ENCODE data around the gene WWOX. TPM values are rescaled to one million over a fixed set of nuclear protein-coding genes. Genes with fewer than 3 reads are reported as not detected.

Gene WWOX
- total RNA-seq, 1 donor from 2014 or later: 16.1 TPM

GRCh38 chr16:78362524-78363135 lies 263.2 kb downstream of the WWOX start:
- H3K27me3 Mint-ChIP-seq: no peaks in the 10 kb centered on the region
- no peak overlapping the region for H3K4me3 Mint-ChIP-seq
- no peak overlapping the region for H3K27ac Mint-ChIP-seq

GRCh38 chr16:78363843-78364555 lies 264.5 kb downstream of the WWOX start:
- Mint-ChIP-seq H3K4me3 (no peak overlapping the region), H3K9me3 (no peaks in the 10 kb centered on the region), H3K27ac (no peak overlapping the region), H3K27me3 (no peaks in the 10 kb centered on the region), H3K36me3 (ENCODE audit: low read depth) (no peaks in the 10 kb centered on the region), H3K4me1 (no peaks in the 10 kb centered on the region)
- peak; percentile 31 for DNase-seq
- intact Hi-C loops (cut with micrococcal nuclease): no loop called here

More at GRCh38 chr16:78362524-78363135, 263.2 kb downstream of the WWOX start:
- intact Hi-C loops (cut with micrococcal nuclease): no loop called here
- no peaks in the 10 kb centered on the region for H3K4me1 Mint-ChIP-seq
- peak; percentile 15 for DNase-seq
- H3K36me3 Mint-ChIP-seq (ENCODE audit: low read depth): no peaks in the 10 kb centered on the region
- no peaks in the 10 kb centered on the region for H3K9me3 Mint-ChIP-seq

- no peaks in the 10 kb centered on the region for H3K36me3 Mint-ChIP-seq (ENCODE audit: low read depth)
- no peaks in the 10 kb centered on the region for H3K27me3 Mint-ChIP-seq
- no peaks in the 10 kb centered on the region for H3K9me3 Mint-ChIP-seq
- DNase-seq: no peak
- H3K27ac Mint-ChIP-seq: no peak overlapping the region
- no peak overlapping the region for H3K4me3 Mint-ChIP-seq
- intact Hi-C loops (cut with micrococcal nuclease): no loop called here
- H3K4me1 Mint-ChIP-seq: no peaks in the 10 kb centered on the region
These were observed 265.1 kb downstream of the WWOX start for GRCh38 chr16:78364556-78364880.

GRCh38 chr16:78365366-78365765 lies 265.9 kb downstream of the WWOX start:
- H3K36me3 Mint-ChIP-seq (ENCODE audit: low read depth): no peaks in the 10 kb centered on the region
- H3K4me1 Mint-ChIP-seq: no peaks in the 10 kb centered on the region
- H3K9me3 Mint-ChIP-seq: no peaks in the 10 kb centered on the region
- no peak overlapping the region for H3K4me3 Mint-ChIP-seq
- H3K27ac Mint-ChIP-seq: no peak overlapping the region
- DNase-seq: no peak
- H3K27me3 Mint-ChIP-seq: no peaks in the 10 kb centered on the region
- intact Hi-C loops (cut with micrococcal nuclease): no loop called here

GRCh38 chr16:78368121-78369102 lies 269.0 kb downstream of the WWOX start:
- no peak for DNase-seq
- H3K4me3 Mint-ChIP-seq: no peak overlapping the region
- H3K4me1 Mint-ChIP-seq: no peaks in the 10 kb centered on the region
- intact Hi-C loops (cut with micrococcal nuclease): no loop called here
- no peaks in the 10 kb centered on the region for H3K36me3 Mint-ChIP-seq (ENCODE audit: low read depth)
- H3K9me3 Mint-ChIP-seq: no peaks in the 10 kb centered on the region
- H3K27me3 Mint-ChIP-seq: no peaks in the 10 kb centered on the region
- no peak overlapping the region for H3K27ac Mint-ChIP-seq

- Mint-ChIP-seq H3K9me3 (no peaks in the 10 kb centered on the region), H3K27me3 (no peaks in the 10 kb centered on the region), H3K27ac (no peak overlapping the region), H3K36me3 (ENCODE audit: low read depth) (no peaks in the 10 kb centered on the region), H3K4me3 (no peak overlapping the region), H3K4me1 (no peaks in the 10 kb centered on the region)
- DNase-seq: no peak
- intact Hi-C loops (cut with micrococcal nuclease): no loop called here
These were observed 272.8 kb downstream of the WWOX start for GRCh38 chr16:78372277-78372676.

GRCh38 chr16:78375055-78375679 lies 275.7 kb downstream of the WWOX start:
- no peak overlapping the region for H3K4me3 Mint-ChIP-seq
- H3K36me3 Mint-ChIP-seq (ENCODE audit: low read depth): no peaks in the 10 kb centered on the region
- no peak overlapping the region for H3K27ac Mint-ChIP-seq
- no peak for DNase-seq
- H3K4me1 Mint-ChIP-seq: no peaks in the 10 kb centered on the region
- H3K9me3 Mint-ChIP-seq: no peaks in the 10 kb centered on the region
- intact Hi-C loops (cut with micrococcal nuclease): no loop called here
- H3K27me3 Mint-ChIP-seq: no peaks in the 10 kb centered on the region

- no peaks in the 10 kb centered on the region for H3K4me1 Mint-ChIP-seq
- no peaks in the 10 kb centered on the region for H3K9me3 Mint-ChIP-seq
- H3K27me3 Mint-ChIP-seq: no peaks in the 10 kb centered on the region
- no peaks in the 10 kb centered on the region for H3K36me3 Mint-ChIP-seq (ENCODE audit: low read depth)
- H3K4me3 Mint-ChIP-seq: no peak overlapping the region
- no peak for DNase-seq
- intact Hi-C loops (cut with micrococcal nuclease): no loop called here
- no peak overlapping the region for H3K27ac Mint-ChIP-seq
These were observed 277.0 kb downstream of the WWOX start for GRCh38 chr16:78376452-78376851.

GRCh38 chr16:78377312-78377711 lies 277.9 kb downstream of the WWOX start:
- no peak for DNase-seq
- no peaks in the 10 kb centered on the region for H3K36me3 Mint-ChIP-seq (ENCODE audit: low read depth)
- intact Hi-C loops (cut with micrococcal nuclease): no loop called here
- no peaks in the 10 kb centered on the region for H3K27me3 Mint-ChIP-seq
- no peak overlapping the region for H3K27ac Mint-ChIP-seq
- no peaks in the 10 kb centered on the region for H3K9me3 Mint-ChIP-seq
- H3K4me1 Mint-ChIP-seq: no peaks in the 10 kb centered on the region
- H3K4me3 Mint-ChIP-seq: no peak overlapping the region

GRCh38 chr16:78381060-78381459 lies 281.6 kb downstream of the WWOX start:
- H3K27ac Mint-ChIP-seq: no peak overlapping the region
- no peak overlapping the region for H3K4me3 Mint-ChIP-seq
- H3K36me3 Mint-ChIP-seq (ENCODE audit: low read depth): no peaks in the 10 kb centered on the region
- H3K4me1 Mint-ChIP-seq: no peaks in the 10 kb centered on the region
- H3K27me3 Mint-ChIP-seq: no peaks in the 10 kb centered on the region
- intact Hi-C loops (cut with micrococcal nuclease): no loop called here
- no peak for DNase-seq
- H3K9me3 Mint-ChIP-seq: no peaks in the 10 kb centered on the region

GRCh38 chr16:78383118-78383517 lies 283.7 kb downstream of the WWOX start:
- intact Hi-C loops (cut with micrococcal nuclease): no loop called here
- no peak overlapping the region for H3K27ac Mint-ChIP-seq

GRCh38 chr16:78385086-78385805 lies 285.8 kb downstream of the WWOX start:
- H3K4me1 Mint-ChIP-seq: no peaks in the 10 kb centered on the region
- H3K4me3 Mint-ChIP-seq: no peak overlapping the region
- no peaks in the 10 kb centered on the region for H3K9me3 Mint-ChIP-seq
- H3K27ac Mint-ChIP-seq: no peak overlapping the region
- no peaks in the 10 kb centered on the region for H3K27me3 Mint-ChIP-seq
- H3K36me3 Mint-ChIP-seq (ENCODE audit: low read depth): no peaks in the 10 kb centered on the region
- intact Hi-C loops (cut with micrococcal nuclease): no loop called here
- no peak for DNase-seq

More at GRCh38 chr16:78383118-78383517, 283.7 kb downstream of the WWOX start:
- H3K27me3 Mint-ChIP-seq: no peaks in the 10 kb centered on the region
- no peak overlapping the region for H3K4me3 Mint-ChIP-seq
- DNase-seq: no peak
- H3K36me3 Mint-ChIP-seq (ENCODE audit: low read depth): no peaks in the 10 kb centered on the region
- no peaks in the 10 kb centered on the region for H3K4me1 Mint-ChIP-seq
- H3K9me3 Mint-ChIP-seq: no peaks in the 10 kb centered on the region

GRCh38 chr16:78386557-78387324 lies 287.3 kb downstream of the WWOX start:
- intact Hi-C loops (cut with micrococcal nuclease): no loop called here
- Mint-ChIP-seq H3K27me3 (no peaks in the 10 kb centered on the region), H3K36me3 (ENCODE audit: low read depth) (no peaks in the 10 kb centered on the region), H3K27ac (no peak overlapping the region), H3K4me3 (no peak overlapping the region), H3K9me3 (no peaks in the 10 kb centered on the region), H3K4me1 (no peaks in the 10 kb centered on the region)
- DNase-seq: no peak
